Gastrocnemius medialis (tissue), 4 donors: ENCODE data around the gene PAPPA2. TPM values are rescaled to one million over a fixed set of nuclear protein-coding genes. Genes with fewer than 3 reads are reported as not detected.

Experiments used
- ATAC-seq, 2 donors: fragments of 150-250 bp; one replicate each; pipeline ENCODE4 v1.9.1; 2016
- DNase-seq, 2 donors: peaks; one replicate each; pipeline ENCODE4 v3.0.0-alpha.2; 2019
- H3K27ac ChIP-seq, 4 donors: fragments of 200-600 bp; sonication (generic); 1 replicate in 1 of 4; 2 replicates in 3 of 4; pipeline ENCODE4 v1.5.1; 2016 to 2018; ENCODE audit warnings: mild to moderate bottlenecking in 2 of 4, moderate library complexity in 1 of 4
- H3K27me3 ChIP-seq, 3 donors: fragments of 200-600 bp; sonication (generic) in 2 of 3; 1 replicate in 1 of 3; 2 replicates in 2 of 3; pipeline versions ENCODE4 v1.5.1 to v1.6.0; 2016 to 2019; ENCODE audit warnings: mild to moderate bottlenecking in 1 of 3, moderate library complexity in 1 of 3
- H3K36me3 ChIP-seq, 2 donors: fragments of 200-600 bp; sonication (generic) in 1 of 2; one replicate each; pipeline ENCODE4 v1.5.1; 2017 to 2018
- H3K4me1 ChIP-seq, 2 donors: fragments of 200-600 bp; sonication (generic) in 1 of 2; one replicate each; pipeline ENCODE4 v1.5.1; 2016 to 2017; ENCODE audit warnings: mild to moderate bottlenecking in 2 of 2
- H3K4me3 ChIP-seq, 4 donors: fragments of 200-600 bp; sonication (generic) in 3 of 4; 1 replicate in 1 of 4; 2 replicates in 3 of 4; pipeline ENCODE4 v1.5.1; 2016 to 2019; ENCODE audit warnings: mild to moderate bottlenecking in 2 of 4
- H3K9me3 ChIP-seq, 3 donors: fragments of 200-600 bp; sonication (generic) in 2 of 3; 1 replicate in 1 of 3; 2 replicates in 2 of 3; pipeline ENCODE4 v1.5.1; 2016 to 2019
- CTCF ChIP-seq, 5 experiments: fragments of 450-650 bp in 3 of 5; fragments of 200-600 bp in 2 of 5; sonication (generic) in 2 of 5; IDR thresholded peaks in 4 of 5; conservative IDR thresholded peaks in 1 of 5; 1 replicate in 4 of 5; 2 replicates in 1 of 5; pipeline ENCODE4 v1.5.1; 2016 to 2019; ENCODE audit warnings: antibody characterized with exemption in 5 of 5, mild to moderate bottlenecking in 3 of 5, moderate library complexity in 3 of 5
- POLR2A ChIP-seq, 2 donors: fragments of 450-650 bp; IDR thresholded peaks; one replicate each; pipeline ENCODE4 v1.6.1; 2017; ENCODE audit warnings: antibody characterized with exemption in 2 of 2, mild to moderate bottlenecking in 2 of 2, moderate library complexity in 2 of 2
- in situ Hi-C, 4 donors: fragments of 200-750 bp; cut with MboI; loops; one replicate each; pipeline versions ENCODE4 v1.15.0 to v1.8.0; 2017; ENCODE audit warnings: low sequenced_read_pairs in 4 of 4
- intact Hi-C: fragments of 100-400 bp; cut with DNase I; formaldehyde crosslinking; loops from one replicate; pipeline ENCODE4 v1.15.1; 2023; ENCODE audit warnings: low total_unique reads
- total RNA-seq, 4 donors: library from RNA; depleted of rRNA; stranded (reverse); fragments of >200 nt; gene quantifications; one replicate each; pipeline versions ENCODE4 v1.1.0 to v1.2.3, GENCODE V29; 2016

PAPPA2 gene
- total RNA-seq, 4 donors from 2014 or later = 0.11 TPM; not detected in 3

- H3K9me3 ChIP-seq = no peaks in the 10 kb centered on the region
- no peak overlapping the region for H3K27ac ChIP-seq
- in situ Hi-C loops (no loop called here), intact Hi-C loops (no loop called here)
- DNase-seq (no peak), ATAC-seq (no peak)
- TF ChIP-seq POLR2A (IDR thresholded peaks at IDR 0.05) = no peak
- no peaks in the 10 kb centered on the region for H3K27me3 ChIP-seq
- H3K36me3 ChIP-seq = no peaks in the 10 kb centered on the region
- peaks cover 0 to 5% of the 10 kb centered on the region in 2 donors for H3K4me1 ChIP-seq
- H3K4me3 ChIP-seq = no peak overlapping the region
Observed at GRCh38 chr1:176512966-176513365, 50.0 kb downstream of the PAPPA2 start.

GRCh38 chr1:176515310-176515709 lies 52.3 kb downstream of the PAPPA2 start:
- in situ Hi-C loops (no loop called here), intact Hi-C loops (no loop called here)
- Histone ChIP-seq H3K27ac (peak overlapping the region; percentile 39 to 83 (median 62)), H3K36me3 (no peaks in the 10 kb centered on the region), H3K4me1 (peaks cover 0 to 5% of the 10 kb centered on the region in 2 donors), H3K27me3 (no peaks in the 10 kb centered on the region), H3K4me3 (no peak overlapping the region), H3K9me3 (no peaks in the 10 kb centered on the region)
- peak; percentile 69 to 85 for ATAC-seq
- DNase-seq = peak; percentile 29 to 76
- no peak for TF ChIP-seq CTCF (IDR thresholded peaks at IDR 0.05 in 4 of 5, conservative IDR thresholded peaks at IDR 0.05 in 1 of 5)
- TF ChIP-seq POLR2A (IDR thresholded peaks at IDR 0.05) = peak in 1 of 2 donors; percentile 33

GRCh38 chr1:176517484-176517883 lies 54.5 kb downstream of the PAPPA2 start:
- no peak overlapping the region for H3K4me3 ChIP-seq
- in situ Hi-C loops = no loop called here
- intact Hi-C loops = no loop called here
- no peaks in the 10 kb centered on the region for H3K9me3 ChIP-seq
- DNase-seq (peak; percentile 12 to 80), ATAC-seq (peak; percentile 90 to 95)
- TF ChIP-seq CTCF (IDR thresholded peaks at IDR 0.05 in 4 of 5, conservative IDR thresholded peaks at IDR 0.05 in 1 of 5) (no peak), POLR2A (IDR thresholded peaks at IDR 0.05) (peak in 1 of 2 donors; percentile 25)
- no peaks in the 10 kb centered on the region for H3K27me3 ChIP-seq
- no peaks in the 10 kb centered on the region for H3K36me3 ChIP-seq
- H3K27ac ChIP-seq = peak overlapping the region; percentile 53 to 87 (median 74)
- peaks cover 0 to 5% of the 10 kb centered on the region in 2 donors for H3K4me1 ChIP-seq

GRCh38 chr1:176521211-176521610 lies 58.2 kb downstream of the PAPPA2 start:
- in situ Hi-C loops = no loop called here
- ATAC-seq (no peak), DNase-seq (no peak)
- no peaks in the 10 kb centered on the region for H3K9me3 ChIP-seq
- intact Hi-C loops = no loop called here
- H3K27ac ChIP-seq = no peak overlapping the region
- H3K27me3 ChIP-seq = no peaks in the 10 kb centered on the region
- no peak for TF ChIP-seq CTCF (IDR thresholded peaks at IDR 0.05 in 4 of 5, conservative IDR thresholded peaks at IDR 0.05 in 1 of 5)
- no peak for TF ChIP-seq POLR2A (IDR thresholded peaks at IDR 0.05)
- H3K36me3 ChIP-seq = no peaks in the 10 kb centered on the region
- no peak overlapping the region for H3K4me3 ChIP-seq
- no peaks in the 10 kb centered on the region for H3K4me1 ChIP-seq

GRCh38 chr1:176522310-176522845 lies 59.4 kb downstream of the PAPPA2 start:
- intact Hi-C loops = no loop called here
- Histone ChIP-seq H3K9me3 (no peaks in the 10 kb centered on the region), H3K27ac (no peak overlapping the region), H3K4me3 (no peak overlapping the region), H3K27me3 (no peaks in the 10 kb centered on the region), H3K36me3 (no peaks in the 10 kb centered on the region), H3K4me1 (no peaks in the 10 kb centered on the region)
- ATAC-seq (no peak), DNase-seq (no peak)
- TF ChIP-seq POLR2A (IDR thresholded peaks at IDR 0.05) (no peak), CTCF (IDR thresholded peaks at IDR 0.05 in 4 of 5, conservative IDR thresholded peaks at IDR 0.05 in 1 of 5) (no peak)
- in situ Hi-C loops = no loop called here
